HEK293 (cell line): ENCODE measurements around the gene CNPY4.

Experiments used
- BCL11A ChIP-seq: fragments of 450-650 bp; formaldehyde crosslinking; IDR thresholded peaks from 2 replicates; pipeline ENCODE4 v1.5.1; 2016; ENCODE audit warnings: low read depth, missing biosample characterization, missing genetic modification characterization
- GFI1B ChIP-seq: fragments of 450-650 bp; formaldehyde crosslinking; IDR thresholded peaks from 2 replicates; pipeline ENCODE4 v1.5.1; 2016; ENCODE audit warnings: missing biosample characterization, missing genetic modification characterization
- GLI4 ChIP-seq: fragments of 450-650 bp; formaldehyde crosslinking; IDR thresholded peaks from 2 replicates; pipeline ENCODE4 v1.5.1; 2016; ENCODE audit warnings: missing biosample characterization, missing genetic modification characterization
- MYNN ChIP-seq: fragments of 450-650 bp; formaldehyde crosslinking; IDR thresholded peaks from 2 replicates; pipeline ENCODE4 v1.5.1; 2016; ENCODE audit warnings: missing biosample characterization, missing genetic modification characterization, borderline replicate concordance
- SCRT2 ChIP-seq: fragments of 450-650 bp; formaldehyde crosslinking; IDR thresholded peaks from 2 replicates; pipeline ENCODE4 v1.5.1; 2016; ENCODE audit warnings: missing biosample characterization, missing genetic modification characterization
- TRIM28 ChIP-seq: IDR thresholded peaks from 2 replicates; pipeline ENCODE4 v1.6.1; 2011; ENCODE audit warnings: low read length, control low read depth, borderline replicate concordance
- YY1 ChIP-seq: fragments of 450-650 bp; formaldehyde crosslinking; IDR thresholded peaks from 2 replicates; pipeline ENCODE4 v1.5.1; 2018; ENCODE audit warnings: missing biosample characterization, missing genetic modification characterization
- YY2 ChIP-seq: fragments of 450-650 bp; formaldehyde crosslinking; IDR thresholded peaks from 2 replicates; pipeline ENCODE4 v1.5.1; 2016; ENCODE audit warnings: missing biosample characterization, missing genetic modification characterization
- ZBTB21 ChIP-seq: fragments of 450-650 bp; formaldehyde crosslinking; IDR thresholded peaks from 2 replicates; pipeline ENCODE4 v1.5.1; 2017; ENCODE audit warnings: missing biosample characterization, missing genetic modification characterization
- ZEB2 ChIP-seq: fragments of 450-650 bp; formaldehyde crosslinking; IDR thresholded peaks from 2 replicates; pipeline ENCODE4 v1.5.1; 2016; ENCODE audit warnings: missing biosample characterization, missing genetic modification characterization
- ZNF114 ChIP-seq: fragments of 450-650 bp; formaldehyde crosslinking; IDR thresholded peaks from 2 replicates; pipeline ENCODE4 v1.5.0; 2017; ENCODE audit warnings: missing biosample characterization, missing genetic modification characterization
- ZNF140 ChIP-seq: fragments of 450-650 bp; formaldehyde crosslinking; IDR thresholded peaks from 2 replicates; pipeline ENCODE4 v1.5.1; 2016; ENCODE audit warnings: missing biosample characterization, missing genetic modification characterization
- ZNF184 ChIP-seq: fragments of 450-650 bp; IDR thresholded peaks from 2 replicates; pipeline ENCODE4 v1.5.1; 2018; ENCODE audit warnings: missing biosample characterization, mild to moderate bottlenecking, missing genetic modification characterization
- ZNF280C ChIP-seq: fragments of 450-650 bp; formaldehyde crosslinking; IDR thresholded peaks from 2 replicates; pipeline ENCODE4 v1.5.1; 2016; ENCODE audit warnings: missing biosample characterization, missing genetic modification characterization
- ZNF302 ChIP-seq: fragments of 450-650 bp; formaldehyde crosslinking; IDR thresholded peaks from 2 replicates; pipeline ENCODE4 v1.5.1; 2016; ENCODE audit warnings: missing biosample characterization, missing genetic modification characterization, low read depth
- ZNF416 ChIP-seq: fragments of 450-650 bp; formaldehyde crosslinking; IDR thresholded peaks from 2 replicates; pipeline ENCODE4 v1.5.1; 2016; ENCODE audit warnings: missing biosample characterization, missing genetic modification characterization
- ZNF433 ChIP-seq: fragments of 450-650 bp; formaldehyde crosslinking; IDR thresholded peaks from 2 replicates; pipeline ENCODE4 v1.5.1; 2016; ENCODE audit warnings: missing biosample characterization, missing genetic modification characterization, low read depth
- ZNF48 ChIP-seq: fragments of 450-650 bp; formaldehyde crosslinking; IDR thresholded peaks from 2 replicates; pipeline ENCODE4 v1.5.1; 2016; ENCODE audit warnings: missing biosample characterization, missing genetic modification characterization
- ZNF513 ChIP-seq: fragments of 450-650 bp; IDR thresholded peaks from 2 replicates; pipeline ENCODE4 v1.5.1; 2018; ENCODE audit warnings: missing biosample characterization, missing genetic modification characterization
- ZNF518A ChIP-seq: fragments of 450-650 bp; formaldehyde crosslinking; conservative IDR thresholded peaks from 2 replicates; pipeline ENCODE4 v1.5.1; 2016; ENCODE audit warnings: low read depth, missing biosample characterization, missing genetic modification characterization
- ZNF549 ChIP-seq: fragments of 450-650 bp; IDR thresholded peaks from 2 replicates; pipeline ENCODE4 v1.5.1; 2018; ENCODE audit warnings: missing biosample characterization, missing genetic modification characterization, mild to moderate bottlenecking, inconsistent platforms, moderate library complexity
- ZNF560 ChIP-seq: fragments of 450-650 bp; formaldehyde crosslinking; IDR thresholded peaks from 2 replicates; pipeline ENCODE4 v1.5.1; 2017; ENCODE audit warnings: missing biosample characterization, missing genetic modification characterization, borderline replicate concordance
- ZNF580 ChIP-seq: fragments of 450-650 bp; formaldehyde crosslinking; IDR thresholded peaks from 2 replicates; pipeline ENCODE4 v1.5.1; 2016; ENCODE audit warnings: missing biosample characterization, missing genetic modification characterization
- ZNF621 ChIP-seq: fragments of 450-650 bp; formaldehyde crosslinking; IDR thresholded peaks from 2 replicates; pipeline ENCODE4 v1.5.1; 2017; ENCODE audit warnings: missing biosample characterization, missing genetic modification characterization
- ZNF654 ChIP-seq: fragments of 450-650 bp; formaldehyde crosslinking; IDR thresholded peaks from 2 replicates; pipeline ENCODE4 v1.5.1; 2016; ENCODE audit warnings: low read depth, missing biosample characterization, missing genetic modification characterization
- ZNF664 ChIP-seq: fragments of 450-650 bp; formaldehyde crosslinking; IDR thresholded peaks from 2 replicates; pipeline ENCODE4 v1.5.1; 2016; ENCODE audit warnings: missing biosample characterization, missing genetic modification characterization
- ZNF677 ChIP-seq: fragments of 450-650 bp; IDR thresholded peaks from 2 replicates; pipeline ENCODE4 v1.5.0; 2018; ENCODE audit warnings: missing biosample characterization, mild to moderate bottlenecking, missing genetic modification characterization, moderate library complexity
- ZNF785 ChIP-seq: fragments of 450-650 bp; formaldehyde crosslinking; IDR thresholded peaks from 2 replicates; pipeline ENCODE4 v1.5.1; 2016; ENCODE audit warnings: missing biosample characterization, missing genetic modification characterization
- ZNF792 ChIP-seq: fragments of 450-650 bp; formaldehyde crosslinking; IDR thresholded peaks from 2 replicates; pipeline ENCODE4 v1.5.1; 2016; ENCODE audit warnings: missing biosample characterization, missing genetic modification characterization
- ZNF830 ChIP-seq: fragments of 450-650 bp; IDR thresholded peaks from 2 replicates; pipeline ENCODE4 v1.5.0; 2018; ENCODE audit warnings: missing biosample characterization, missing genetic modification characterization, low read depth, mild to moderate bottlenecking, moderate library complexity

CNPY4 gene

GRCh38 chr7:100101016-100101862 lies 18.2 kb upstream of the CNPY4 start, which contains the start of the genes AP4M1 and MCM7 (continued):
- TF ChIP-seq ZNF664 (no peak), YY2 (tag by site-specific recombination) (no peak), ZNF140 (tag by site-specific recombination) (no peak), SCRT2 (tag by site-specific recombination) (peak; percentile 99), ZNF114 (tag by site-specific recombination) (no peak), ZNF513 (tag by site-specific recombination) (no peak; the same call in 1 of the 2 replicates), ZNF560 (tag by site-specific recombination) (no peak), ZNF580 (no peak; the same call in 1 of the 2 replicates), ZNF48 (tag by site-specific recombination) (no peak), BCL11A (tag by site-specific recombination) (peak; percentile 88; the same call in 1 of the 2 replicates), TRIM28 (no peak), ZNF677 (tag by site-specific recombination) (no peak), MYNN (tag by site-specific recombination) (no peak), ZNF184 (tag by site-specific recombination) (no peak), ZNF280C (tag by site-specific recombination) (no peak), GFI1B (no peak), ZNF792 (tag by site-specific recombination) (no peak), ZNF302 (no peak), ZNF518A (no peak), ZNF621 (tag by site-specific recombination) (no peak), ZNF433 (tag by site-specific recombination) (no peak), ZEB2 (peak; percentile 67), ZNF830 (tag by site-specific recombination) (no peak), ZNF785 (tag by site-specific recombination) (no peak), YY1 (tag by site-specific recombination) (no peak; the same call in 1 of the 2 replicates), ZNF654 (no peak), ZBTB21 (tag by site-specific recombination) (0 out of 2 replicates have a peak, but pooled peaks have one; percentile 23), ZNF416 (tag by site-specific recombination) (no peak), ZNF549 (tag by site-specific recombination) (no peak), GLI4 (tag by site-specific recombination) (no peak)
